ENCODE data around the gene HS6ST1.

HS6ST1 gene

GRCh38 chr2:128318776-128319464, at the start of gene HS6ST1:
Gene HS6ST1, minus strand, starts transcription at chr2:128318868. Its CDS starts 305 bp downstream, at chr2:128318563.
- FAIRE-seq: no peak

GRCh38 chr2:128367601-128368359, 49.1 kb upstream of the HS6ST1 start:
- no peak for FAIRE-seq

GRCh38 chr2:128366713-128367511, 48.2 kb upstream of the HS6ST1 start:
- no peak for FAIRE-seq

GRCh38 chr2:128365217-128365905, 46.7 kb upstream of the HS6ST1 start:
- no peak for FAIRE-seq

- no peak for FAIRE-seq
These were observed 45.8 kb upstream of the HS6ST1 start for GRCh38 chr2:128364441-128364911.

- FAIRE-seq: no peak
These were observed 45.3 kb upstream of the HS6ST1 start for GRCh38 chr2:128363934-128364361.

GRCh38 chr2:128362889-128363228, 44.2 kb upstream of the HS6ST1 start:
- no peak for FAIRE-seq

- no peak for FAIRE-seq
These were observed 43.7 kb upstream of the HS6ST1 start for GRCh38 chr2:128362176-128362888.

GRCh38 chr2:128361376-128362131, 42.9 kb upstream of the HS6ST1 start:
- no peak for FAIRE-seq

- FAIRE-seq: no peak
These were observed 42.0 kb upstream of the HS6ST1 start for GRCh38 chr2:128360711-128361110.

GRCh38 chr2:128359841-128360240, 41.2 kb upstream of the HS6ST1 start:
- FAIRE-seq: no peak

- no peak for FAIRE-seq
These were observed 40.5 kb upstream of the HS6ST1 start for GRCh38 chr2:128358941-128359731.

GRCh38 chr2:128357506-128358370, 39.1 kb upstream of the HS6ST1 start:
- FAIRE-seq: no peak

- no peak for FAIRE-seq
These were observed 37.5 kb upstream of the HS6ST1 start for GRCh38 chr2:128356127-128356526.

GRCh38 chr2:128354726-128355470, 36.2 kb upstream of the HS6ST1 start:
- FAIRE-seq: no peak

- FAIRE-seq: no peak
These were observed 35.5 kb upstream of the HS6ST1 start for GRCh38 chr2:128354161-128354560.

- FAIRE-seq: no peak
These were observed 32.1 kb upstream of the HS6ST1 start for GRCh38 chr2:128350736-128351135.

- no peak for FAIRE-seq
These were observed 30.0 kb upstream of the HS6ST1 start for GRCh38 chr2:128348701-128349100.

Measured in islet of Langerhans (tissue), 1 donor.